GM18858 (cell line): ENCODE data around the gene CACNA1C.

Experiments used
- ATAC-seq: cut with Tn5 transposase; IDR thresholded peaks from one replicate; pipeline ENCODE4 v1.9.1; 2021; ENCODE audit not compliant: unreplicated experiment

CACNA1C gene

DNA sequence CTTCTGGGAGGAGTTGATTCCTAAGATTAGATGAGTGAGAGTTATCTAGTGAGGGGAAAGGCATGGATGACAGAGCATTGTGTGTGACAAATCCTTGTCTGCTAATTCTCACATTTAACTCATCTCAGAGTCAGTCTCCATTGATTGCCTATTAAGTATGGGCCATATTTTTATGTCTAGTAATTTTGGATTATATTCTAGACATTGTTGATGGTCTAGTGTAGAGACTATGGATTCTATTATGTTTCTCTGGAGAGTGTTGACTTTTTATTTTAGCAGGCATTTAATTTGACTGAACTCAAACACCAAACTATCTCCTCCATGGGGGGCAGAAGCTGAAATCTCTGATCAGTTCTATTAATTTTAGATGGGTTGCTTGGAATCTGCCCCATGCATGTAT, 114.4 kb downstream of the CACNA1C start:
- ATAC-seq = no peak

DNA sequence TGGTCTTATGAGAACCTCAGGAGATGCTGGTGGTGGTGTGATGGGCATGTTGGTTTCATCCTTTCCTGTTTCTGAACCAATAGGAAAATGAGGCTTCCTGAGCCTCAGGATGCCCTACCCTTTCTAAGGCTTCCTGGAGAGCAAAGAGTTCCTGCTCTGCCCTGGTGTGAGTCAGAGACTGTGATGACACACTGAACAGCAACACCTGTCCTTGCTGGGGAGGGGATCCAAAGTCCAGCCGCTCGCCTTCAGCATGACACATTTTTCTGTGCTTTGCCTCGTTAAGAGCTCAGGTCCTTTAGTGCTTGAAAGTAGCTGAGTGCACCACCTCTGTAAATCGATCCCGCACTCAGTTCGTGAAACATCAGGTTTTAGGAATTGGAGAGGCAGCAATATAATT, 116.0 kb downstream of the CACNA1C start:
- no peak for ATAC-seq

DNA sequence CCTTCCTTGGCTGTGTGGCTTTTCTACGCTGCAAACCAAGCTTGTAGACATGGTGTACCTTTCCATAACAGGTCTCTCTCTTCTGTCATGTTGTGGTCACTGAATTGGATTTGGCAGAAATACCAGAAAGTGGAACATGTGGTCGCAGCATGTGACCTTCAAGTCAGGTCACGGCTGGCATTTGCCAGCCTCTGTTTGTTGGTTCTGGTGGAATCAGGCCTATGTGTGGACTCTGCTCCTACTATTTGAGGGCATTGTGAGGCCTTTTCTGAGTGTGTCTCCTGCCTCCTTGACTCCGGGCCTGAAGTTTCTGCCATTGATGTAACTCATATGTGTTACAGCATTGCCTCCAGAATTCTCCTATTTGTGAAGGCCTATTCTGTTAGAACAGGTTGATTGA, 116.7 kb downstream of the CACNA1C start:
- ATAC-seq = no peak

DNA sequence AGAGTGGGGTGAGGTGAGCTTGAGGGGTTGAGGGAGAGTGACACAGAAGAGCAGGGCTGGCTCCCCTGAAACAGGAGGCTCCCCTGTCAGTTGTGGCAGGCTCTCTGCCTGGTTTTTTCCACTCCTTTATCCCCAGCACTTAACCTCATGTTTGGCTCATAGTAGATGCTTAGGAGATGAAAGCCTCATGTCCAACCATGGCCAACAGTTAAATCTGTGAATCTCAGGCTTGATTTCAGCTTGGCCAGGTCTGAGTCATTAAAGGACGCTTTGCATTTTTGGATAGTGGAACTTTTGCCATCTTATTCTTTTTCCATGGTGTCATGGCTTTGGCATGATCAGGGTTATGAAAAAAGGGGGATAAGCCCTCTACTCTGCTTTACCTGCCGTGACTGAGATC, 117.2 kb downstream of the CACNA1C start:
- no peak for ATAC-seq

DNA sequence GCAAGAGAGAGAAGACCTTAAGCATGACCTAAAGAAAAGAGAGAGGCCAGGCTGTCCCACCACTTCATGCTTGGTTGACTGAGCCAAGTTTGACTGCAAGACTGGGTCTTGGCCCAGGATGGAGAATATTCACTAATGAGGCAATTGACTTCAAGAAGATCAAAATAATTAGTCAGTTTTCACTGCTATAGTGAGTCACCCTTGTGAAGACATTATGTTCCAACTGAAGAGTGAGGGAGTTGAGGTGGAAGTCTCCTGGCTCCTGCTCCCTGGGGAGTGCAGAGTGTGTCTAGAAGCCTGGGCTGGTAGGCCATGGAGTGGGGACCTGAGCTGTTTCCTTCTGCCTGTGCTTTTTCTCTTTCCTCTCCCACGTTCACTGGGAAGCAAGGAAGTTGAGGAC, 117.6 kb downstream of the CACNA1C start:
- ATAC-seq = no peak

DNA sequence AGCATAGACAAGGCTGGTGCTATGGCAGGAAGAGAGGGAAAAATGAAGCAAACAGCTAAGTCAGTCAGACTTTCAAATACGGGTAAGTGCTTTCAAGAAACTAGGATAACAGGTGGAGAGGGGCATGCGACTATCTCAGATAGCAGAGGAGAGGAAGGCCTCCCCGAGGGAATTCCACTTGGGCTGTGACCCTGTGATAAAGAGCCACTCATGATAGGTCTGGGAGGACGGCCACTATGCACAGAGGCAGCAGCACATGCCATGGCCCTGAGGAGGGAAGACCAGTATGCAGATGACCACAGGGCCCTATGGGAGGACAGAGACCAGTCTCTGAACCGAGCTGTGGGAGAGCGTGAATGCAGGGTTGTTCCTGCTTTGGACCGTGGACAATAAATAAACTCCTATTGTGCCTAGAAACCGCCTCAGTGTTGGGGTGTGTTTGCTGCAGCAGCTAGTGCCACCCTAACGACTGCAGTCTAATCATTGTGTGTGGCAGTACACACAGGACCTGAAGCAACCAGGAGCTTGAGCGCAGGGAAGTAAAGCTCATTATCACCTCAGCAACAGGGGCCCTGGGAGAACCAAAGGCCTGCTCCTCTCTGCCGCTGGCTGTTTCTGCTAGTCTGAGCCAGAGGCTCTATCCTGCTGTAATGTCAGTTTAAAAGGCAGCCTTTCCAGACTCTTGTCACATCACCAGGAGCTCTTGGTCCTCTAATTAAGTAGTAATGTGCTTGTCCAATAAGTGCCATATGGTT, 119.1 kb downstream of the CACNA1C start:
- no peak for ATAC-seq

DNA sequence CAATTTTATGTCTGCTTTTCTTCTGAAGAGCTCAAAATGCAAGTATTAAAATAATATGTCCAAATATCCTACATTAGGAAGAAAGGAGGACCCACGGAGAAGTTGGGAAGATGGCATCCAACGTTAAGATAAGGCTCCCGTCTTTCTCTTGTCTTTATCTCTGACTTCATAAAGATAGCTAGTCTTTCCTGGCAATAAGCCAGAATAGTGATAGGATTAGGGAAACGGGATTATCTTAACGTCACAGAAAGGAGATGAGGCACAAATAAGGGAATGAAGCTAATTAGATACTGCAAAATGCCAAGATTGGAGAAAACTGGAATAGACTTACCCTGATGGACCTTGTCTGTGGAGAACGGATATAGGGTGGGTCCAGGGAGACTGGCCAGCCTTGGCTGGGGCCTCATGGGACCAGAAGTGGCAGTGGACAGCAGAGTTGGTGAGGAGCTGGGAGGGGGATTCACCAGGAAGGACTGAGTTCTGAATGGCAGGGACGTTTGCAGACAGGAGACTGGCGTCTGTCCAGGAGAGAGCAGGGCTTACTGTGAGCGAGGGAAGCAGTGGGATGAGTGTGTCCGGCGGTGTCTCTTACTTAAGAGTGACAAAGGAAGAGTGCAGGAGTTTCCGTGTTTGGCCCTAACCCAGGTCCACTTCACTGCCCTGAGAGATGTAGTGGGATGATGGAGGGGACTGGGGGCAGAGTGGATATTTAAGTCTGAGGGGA, 119.9 kb downstream of the CACNA1C start:
- ATAC-seq = no peak

DNA sequence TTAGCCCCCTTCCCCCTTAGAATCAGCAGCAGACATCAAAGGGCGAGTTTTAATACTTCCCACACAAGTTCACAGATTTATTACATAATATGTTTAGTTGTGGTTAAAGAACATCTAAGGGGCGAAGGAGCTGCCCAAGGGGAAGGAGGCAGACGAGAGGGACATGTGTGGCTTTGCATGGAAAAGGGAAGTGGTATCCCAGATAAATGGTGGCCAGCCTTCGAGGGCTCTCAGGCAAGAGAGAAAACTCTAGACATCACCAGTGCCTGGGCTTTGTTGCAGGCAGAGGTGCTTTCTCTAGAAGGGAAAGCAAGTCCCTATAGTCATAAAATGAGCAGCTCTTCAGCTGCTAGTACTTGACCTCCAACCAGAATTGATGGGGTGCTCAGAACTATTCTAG, 121.2 kb downstream of the CACNA1C start:
- ATAC-seq = no peak

DNA sequence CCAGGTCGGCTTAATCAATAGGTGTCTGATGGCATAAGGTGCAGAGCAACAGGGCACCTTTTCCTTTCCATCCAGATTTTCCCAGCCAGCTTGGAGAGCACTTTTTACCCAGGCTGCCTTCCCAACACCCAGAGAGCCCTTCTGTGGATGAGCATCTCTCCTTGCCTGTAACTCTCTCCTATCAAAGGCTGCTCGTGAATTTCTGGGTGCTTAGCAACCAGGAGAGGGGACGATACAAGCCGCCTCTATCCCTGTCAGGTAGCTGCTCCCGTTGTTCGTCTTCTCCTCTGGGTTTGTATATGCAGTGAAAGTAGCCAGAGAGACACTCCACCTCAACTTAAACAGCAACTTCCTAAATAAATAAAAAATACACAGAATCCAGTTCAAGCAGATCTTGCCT, 124.2 kb downstream of the CACNA1C start:
- ATAC-seq = no peak

DNA sequence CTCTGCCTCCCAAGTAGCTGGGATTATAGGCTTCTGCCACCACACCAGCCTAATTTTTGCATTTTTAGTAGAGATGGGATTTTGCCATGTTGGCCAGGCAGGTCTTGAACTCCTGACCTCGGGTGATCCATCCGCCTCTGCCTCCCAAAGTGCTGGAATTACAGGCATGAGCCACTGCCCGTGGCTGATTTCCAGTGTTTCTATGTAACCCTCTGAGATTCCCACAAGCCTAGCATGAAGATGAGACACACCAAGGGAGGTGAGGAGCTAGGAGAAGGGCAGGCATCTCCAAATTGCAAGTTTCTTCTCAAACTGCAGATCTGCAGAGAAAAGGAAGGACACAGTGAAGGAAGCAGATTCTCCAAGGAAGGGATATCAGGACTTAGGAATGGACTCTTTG, 125.0 kb downstream of the CACNA1C start:
- no peak for ATAC-seq

DNA sequence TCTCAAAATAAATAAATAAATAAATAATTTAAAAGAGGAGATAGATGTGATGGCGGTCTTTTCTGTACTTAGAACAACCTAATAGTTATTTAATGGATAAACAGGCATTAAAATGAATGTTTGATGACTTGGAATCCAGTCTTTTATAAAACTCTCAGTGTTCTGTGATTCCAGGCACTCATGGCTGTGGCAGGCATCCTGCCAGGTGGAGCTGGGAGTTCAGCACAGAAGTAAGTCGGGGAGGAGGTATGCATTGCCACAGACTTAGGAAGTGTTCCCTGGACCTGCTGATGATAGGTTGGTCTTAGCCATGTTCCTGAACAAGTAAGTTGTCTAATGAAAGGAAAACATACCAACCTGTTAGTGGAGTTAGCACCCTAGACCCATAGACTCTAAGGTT, 126.3 kb downstream of the CACNA1C start:
- no peak for ATAC-seq

DNA sequence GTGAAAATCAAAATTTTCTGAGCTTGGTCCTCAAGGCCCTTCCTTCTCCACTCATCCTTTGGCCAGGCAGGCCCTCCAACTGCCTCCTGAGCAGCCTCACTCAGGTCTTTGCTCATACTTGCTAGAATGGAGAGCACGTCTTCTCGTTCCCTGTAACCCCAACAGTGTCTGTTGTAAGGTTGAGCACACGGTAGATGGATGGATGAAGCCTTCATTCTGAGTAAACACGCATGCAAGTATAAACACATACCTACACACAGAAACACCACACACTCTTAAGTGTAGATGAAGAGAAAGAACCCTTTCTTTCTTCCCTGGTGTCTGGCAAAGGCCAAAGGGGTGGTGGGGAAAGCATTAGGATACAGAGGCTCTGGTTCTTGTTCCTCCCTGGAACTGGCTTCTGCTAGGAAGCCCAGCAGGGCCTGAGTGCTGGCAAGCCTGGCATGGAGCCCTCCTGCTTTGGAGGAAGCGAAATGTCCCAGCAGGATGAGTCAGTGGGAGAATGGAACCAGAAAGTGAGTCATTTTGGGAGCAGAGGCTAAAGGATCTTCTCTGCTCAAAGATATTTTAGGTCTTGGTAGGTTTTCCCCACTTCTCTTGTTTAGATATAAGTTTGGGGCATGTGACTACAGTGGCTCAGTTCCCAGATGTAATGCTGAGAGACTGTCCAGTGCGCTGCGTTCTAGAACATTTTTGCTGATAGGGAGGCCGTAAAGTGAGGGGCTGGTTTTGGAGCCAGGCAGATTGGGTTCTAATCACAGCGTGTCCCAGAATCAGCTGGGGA, 127.4 kb downstream of the CACNA1C start:
- no peak for ATAC-seq

DNA sequence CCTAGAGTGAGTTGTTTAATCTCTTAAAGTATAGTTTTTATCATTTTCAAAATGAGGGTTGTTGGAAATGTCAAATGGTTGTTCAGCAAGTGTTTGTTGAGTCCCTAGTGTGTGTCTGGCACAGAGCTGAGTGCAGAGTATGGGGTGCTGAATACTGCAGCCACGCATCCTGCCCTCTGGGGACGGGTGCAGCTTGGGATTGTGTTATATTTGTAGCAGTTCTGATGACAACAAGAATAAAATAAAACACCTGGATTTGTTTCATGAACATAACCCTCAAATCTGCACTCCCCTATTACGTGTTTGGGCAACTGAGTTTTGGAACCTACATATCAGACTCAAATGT, 127.9 kb downstream of the CACNA1C start:
- ATAC-seq = no peak

DNA sequence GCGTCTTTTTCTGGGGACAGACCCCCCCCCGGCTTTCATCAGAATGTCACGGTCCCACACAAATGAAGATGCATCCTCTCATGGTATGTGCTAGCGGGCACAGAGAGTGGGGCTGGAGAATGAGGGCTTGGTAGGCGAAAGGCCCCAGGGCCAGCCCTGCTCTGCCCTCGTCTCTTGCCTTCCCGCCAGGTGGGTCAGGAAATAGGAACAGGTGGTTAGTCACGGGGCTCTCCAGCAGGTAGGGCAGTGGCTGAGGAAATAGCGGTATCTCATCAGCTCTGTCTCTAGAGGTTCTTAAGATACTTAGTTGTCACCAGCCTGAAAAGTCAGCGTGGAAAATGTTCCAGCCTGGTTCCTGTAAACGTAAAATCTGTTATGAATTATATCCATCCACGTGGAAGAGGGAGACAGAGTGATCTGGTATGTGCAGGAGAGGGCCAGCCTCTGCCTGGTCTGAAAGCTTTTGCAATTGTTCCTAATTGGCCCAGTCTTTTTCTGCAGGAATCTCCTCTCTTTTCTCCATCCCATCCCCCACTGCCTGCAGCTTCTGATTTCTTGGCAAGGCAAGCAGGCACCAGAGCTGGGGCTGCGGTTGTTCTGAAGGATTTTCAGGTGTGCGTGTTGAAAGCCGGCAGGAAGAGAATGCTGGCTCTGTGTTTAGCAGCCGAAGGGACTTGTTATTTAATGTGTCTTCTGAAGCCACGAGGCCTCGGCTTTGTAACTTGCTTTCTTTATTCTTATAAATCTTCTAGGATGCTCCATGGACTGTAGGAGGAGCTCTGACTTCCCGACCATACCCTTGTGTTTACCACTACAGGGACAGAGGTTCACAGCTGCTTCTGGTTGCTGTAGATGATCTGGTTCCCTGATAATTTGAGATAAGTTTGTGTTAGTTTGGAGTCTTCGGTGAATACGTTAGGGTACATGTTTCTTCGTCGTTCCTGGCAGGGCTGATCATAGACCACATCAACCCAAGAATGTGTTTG, 131.1 kb downstream of the CACNA1C start:
- no peak for ATAC-seq

DNA sequence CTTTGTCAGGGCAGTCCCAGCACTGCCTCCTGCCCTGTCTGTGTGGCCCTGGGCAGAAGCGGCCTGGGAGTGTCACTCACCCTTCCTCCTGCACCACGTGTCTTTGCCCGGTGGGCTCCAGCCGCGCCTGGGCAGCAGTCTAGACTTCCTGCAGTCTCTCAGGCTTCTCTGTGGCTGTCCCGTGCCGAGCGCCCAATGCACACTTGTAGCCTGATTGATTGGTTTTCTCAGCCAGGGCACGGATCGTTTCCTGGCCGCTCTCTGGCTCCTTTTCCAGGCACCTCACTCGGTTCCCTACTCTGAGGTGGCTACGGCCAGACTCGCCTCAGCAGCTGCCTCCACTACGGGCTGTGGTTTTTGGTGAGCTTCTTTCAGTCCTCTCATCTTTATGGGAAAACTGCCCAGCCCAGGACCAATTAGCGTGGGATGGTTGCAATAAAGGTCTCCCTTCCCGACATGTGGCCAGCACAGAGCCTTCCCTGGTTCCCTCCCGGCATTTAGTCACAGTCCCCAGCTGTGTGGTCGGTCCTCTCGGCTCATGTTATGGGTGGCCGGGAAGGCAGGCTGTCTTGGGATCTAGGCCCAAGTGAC, 133.1 kb downstream of the CACNA1C start:
- no peak for ATAC-seq

DNA sequence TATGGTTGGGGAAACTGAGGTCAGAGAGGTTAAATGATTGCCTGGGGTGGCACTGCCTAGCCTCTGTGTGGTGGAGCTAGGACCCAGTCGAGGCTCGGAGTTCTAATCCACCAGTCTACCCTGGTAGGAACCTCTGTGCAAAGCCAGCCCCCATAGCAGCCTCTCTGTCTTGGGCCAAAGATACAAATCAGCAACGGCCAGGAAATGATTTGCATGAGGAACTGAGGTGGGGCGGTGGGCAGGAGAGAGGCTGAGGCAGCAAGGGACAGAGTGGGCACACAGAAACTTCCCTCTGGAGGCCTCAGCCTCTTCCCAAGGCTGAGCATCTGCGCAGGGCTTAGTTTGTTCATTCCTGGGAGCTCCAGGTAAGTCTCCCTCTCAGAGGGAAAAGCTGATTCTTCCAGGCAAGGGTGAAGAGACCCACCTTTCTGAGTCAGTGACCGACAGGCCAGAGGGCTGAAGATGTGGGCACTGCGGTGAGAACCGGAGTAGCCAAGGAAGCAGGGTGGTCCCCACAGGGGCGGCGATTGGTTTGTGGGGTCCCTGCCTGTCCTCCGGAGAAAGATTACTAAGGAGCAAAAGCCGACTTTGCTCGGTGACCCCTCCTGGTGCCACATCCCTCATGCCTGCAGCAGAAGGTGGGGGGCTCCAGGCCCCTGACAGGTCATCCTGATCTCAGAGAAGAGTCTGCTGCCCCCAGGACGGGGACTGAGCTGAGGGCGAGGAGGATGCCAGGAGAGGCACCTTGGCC, 134.6 kb downstream of the CACNA1C start:
- ATAC-seq = no peak

DNA sequence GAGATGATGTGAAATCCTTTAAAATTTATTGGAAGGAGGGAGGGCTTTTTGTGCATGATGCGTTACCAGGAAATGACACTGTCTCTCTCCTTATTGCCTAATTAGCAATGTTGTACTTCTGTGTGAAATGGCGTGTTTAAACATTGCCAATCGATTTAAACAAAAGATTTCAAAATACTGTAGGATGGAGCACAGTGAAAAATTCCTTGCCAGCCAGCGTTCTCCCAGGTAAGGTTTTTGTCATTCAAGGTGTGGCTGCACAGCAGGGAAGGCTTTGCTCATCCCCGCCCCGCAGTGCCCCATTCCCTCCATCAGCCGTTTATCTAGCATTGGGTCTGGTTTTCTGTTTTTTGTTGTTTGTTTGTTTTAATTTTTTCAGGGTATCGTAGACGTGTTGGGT, 137.3 kb downstream of the CACNA1C start:
- ATAC-seq = no peak

DNA sequence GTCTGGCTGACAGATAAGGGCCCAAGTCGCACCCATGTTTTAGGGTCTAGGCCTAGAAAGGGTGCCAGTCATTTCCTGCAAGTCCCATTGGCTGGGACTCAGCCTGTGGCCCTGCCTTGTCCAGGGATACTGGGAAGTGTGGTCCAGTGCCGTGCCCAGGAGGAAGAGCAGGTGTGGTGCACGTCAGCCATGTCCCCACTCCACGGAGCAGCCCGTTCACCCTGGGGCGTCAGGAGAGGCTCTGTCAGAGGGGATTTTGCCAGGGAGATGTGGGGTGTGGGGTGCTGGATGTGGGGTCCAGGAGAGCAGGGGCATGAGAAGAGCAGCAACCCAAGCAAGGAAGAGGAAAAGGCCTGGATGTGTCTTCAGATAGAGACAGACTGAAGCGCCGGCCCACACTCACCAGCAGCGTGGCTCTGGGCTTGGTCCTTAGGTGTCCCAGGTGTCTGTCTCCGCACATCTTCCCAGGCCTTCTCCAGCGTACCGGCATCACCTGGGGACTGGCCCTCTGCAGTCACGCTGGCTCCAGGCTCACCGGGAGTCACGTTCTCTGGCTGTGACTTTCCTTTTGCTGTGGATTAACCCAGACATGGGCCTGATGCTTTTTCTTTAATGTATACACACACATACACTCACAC, 138.2 kb downstream of the CACNA1C start:
- ATAC-seq = no peak

DNA sequence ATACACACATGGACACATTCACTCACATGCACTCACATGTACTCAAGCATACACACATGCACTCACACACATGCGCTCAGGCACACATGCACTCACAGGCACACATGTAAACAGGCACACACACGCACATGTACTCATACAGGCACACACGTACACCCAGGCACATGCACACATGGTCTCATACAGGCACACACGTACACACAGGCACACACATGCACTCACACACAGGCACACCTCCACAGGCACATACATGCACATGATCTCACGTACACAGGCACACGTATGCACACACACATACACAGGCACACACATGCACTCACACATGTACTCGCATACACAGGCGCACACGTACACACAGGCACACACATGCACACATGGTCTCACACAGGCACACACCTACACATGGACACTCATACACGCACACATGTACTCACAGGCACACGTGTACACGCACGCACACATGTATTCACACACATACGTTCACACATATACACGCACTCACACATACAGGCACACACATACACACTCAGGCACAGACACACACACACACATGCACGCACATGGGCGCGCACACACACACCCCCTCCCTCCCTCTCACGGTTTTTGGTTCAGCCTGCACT, 138.9 kb downstream of the CACNA1C start:
- ATAC-seq = no peak
